Measurements from ENCODE around the gene BAK1. TPM values are rescaled to one million over a fixed set of nuclear protein-coding genes. Genes with fewer than 3 reads are reported as not detected.

Gene BAK1
- polyA plus RNA-seq, 3 donors, result 22.0 to 24.4 (median 23.7) TPM

DNA sequence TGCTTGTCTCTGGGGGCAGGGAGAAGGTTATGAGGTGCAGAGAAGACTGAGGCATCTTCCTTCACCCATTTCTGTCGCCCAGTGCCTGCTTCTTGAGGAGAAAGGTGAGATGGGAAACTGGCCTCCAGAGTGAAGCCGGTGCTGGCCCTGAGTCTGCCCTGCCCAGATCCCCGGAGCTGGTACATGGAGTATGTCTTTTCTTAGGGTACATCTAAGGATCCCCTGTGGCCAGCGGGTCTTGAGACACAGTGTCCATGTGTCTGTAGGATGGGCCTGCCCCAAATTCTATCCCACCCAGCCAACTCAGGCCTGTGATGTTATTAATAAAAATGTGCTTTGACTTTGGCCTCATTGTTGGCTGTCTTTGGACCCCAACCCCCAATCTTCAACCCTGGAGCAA is 8.8 kb upstream of the BAK1 start:
- DNase-seq (ENCODE audit: low read depth in 3 of 3, low spot score in 2 of 3), result no peak

- DNase-seq (ENCODE audit: low read depth in 3 of 3, low spot score in 2 of 3), result no peak
These were observed 7.5 kb upstream of the BAK1 start for GRCh38 chr6:33587529-33587928.

- DNase-seq (ENCODE audit: low read depth in 3 of 3, low spot score in 2 of 3), result no peak
These were observed 6.1 kb upstream of the BAK1 start for GRCh38 chr6:33586108-33586640.

DNA sequence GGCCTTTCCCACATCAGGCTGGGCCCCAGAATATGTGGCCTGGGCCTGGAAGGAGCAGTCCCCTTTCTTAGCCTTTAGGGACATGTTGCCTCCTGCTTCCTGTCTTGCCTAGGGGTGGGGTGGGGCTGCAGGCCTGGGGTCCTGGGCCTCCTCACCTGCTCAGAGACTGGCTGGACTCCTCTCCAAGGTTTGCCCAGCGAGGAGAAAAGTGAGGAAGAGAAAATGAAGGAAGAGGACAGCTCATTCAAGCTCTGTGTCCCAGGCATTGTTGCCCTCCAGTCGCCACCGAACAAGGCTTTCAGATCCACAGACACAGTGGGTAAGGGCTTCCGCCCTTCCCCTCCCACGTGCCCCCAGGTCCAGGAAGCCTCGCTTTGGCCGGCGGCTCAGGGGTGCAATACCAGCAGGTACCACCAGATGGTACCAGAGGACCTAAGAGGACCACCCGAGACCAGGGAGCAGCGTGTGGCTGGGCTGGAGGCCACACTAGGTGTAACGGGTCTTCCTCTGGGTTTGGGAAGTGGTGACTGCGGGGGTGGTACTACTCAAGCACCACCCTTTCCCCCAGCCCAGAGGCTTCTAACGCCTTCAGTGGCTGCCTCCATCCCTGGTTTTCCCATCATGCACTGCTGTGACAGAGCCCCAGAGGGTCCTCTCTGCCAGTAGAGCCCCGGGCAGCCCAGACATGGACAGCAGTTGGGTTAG is 5.5 kb upstream of the BAK1 start:
- no peak for DNase-seq (ENCODE audit: low read depth in 3 of 3, low spot score in 2 of 3)

- no peak for DNase-seq (ENCODE audit: low read depth in 3 of 3, low spot score in 2 of 3)
These were observed 4.8 kb upstream of the BAK1 start for GRCh38 chr6:33584700-33585402.

GRCh38 chr6:33583591-33584155 is 3.6 kb upstream of the BAK1 start:
- DNase-seq (ENCODE audit: low read depth in 3 of 3, low spot score in 2 of 3), result no peak

- DNase-seq (ENCODE audit: low read depth in 3 of 3, low spot score in 2 of 3), result no peak
These were observed 1.1 kb upstream of the BAK1 start for GRCh38 chr6:33581186-33581585.

DNA sequence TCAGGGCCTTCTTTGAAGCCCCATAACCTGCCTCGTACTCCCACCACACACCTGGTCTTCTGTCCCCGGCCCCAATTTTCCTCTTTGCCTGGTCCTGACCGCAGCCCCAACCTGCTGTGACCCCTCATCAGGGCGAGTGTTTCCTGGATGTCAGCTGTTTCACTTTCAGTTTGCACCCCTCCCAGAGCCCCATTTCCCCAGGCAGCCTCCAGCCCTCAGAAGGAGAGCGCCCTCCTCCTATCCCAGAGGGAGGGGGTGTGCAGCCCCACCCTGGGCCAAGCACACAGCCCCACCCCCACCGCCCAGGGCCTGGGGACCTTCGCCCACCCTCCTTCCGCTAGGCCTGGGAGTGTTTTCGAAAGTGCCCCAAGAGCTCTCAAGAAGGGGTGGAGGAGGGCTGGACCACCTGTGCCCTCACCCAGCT is 1.5 kb downstream of the BAK1 start:
- no peak for DNase-seq (ENCODE audit: low read depth in 3 of 3, low spot score in 2 of 3)

GRCh38 chr6:33578164-33578563 is 1.9 kb downstream of the BAK1 start:
- no peak for DNase-seq (ENCODE audit: low read depth in 3 of 3, low spot score in 2 of 3)

GRCh38 chr6:33577718-33578117 is 2.4 kb downstream of the BAK1 start:
- no peak for DNase-seq (ENCODE audit: low read depth in 3 of 3, low spot score in 2 of 3)

GRCh38 chr6:33577106-33577535 is 3.0 kb downstream of the BAK1 start:
- no peak for DNase-seq (ENCODE audit: low read depth in 3 of 3, low spot score in 2 of 3)

DNA sequence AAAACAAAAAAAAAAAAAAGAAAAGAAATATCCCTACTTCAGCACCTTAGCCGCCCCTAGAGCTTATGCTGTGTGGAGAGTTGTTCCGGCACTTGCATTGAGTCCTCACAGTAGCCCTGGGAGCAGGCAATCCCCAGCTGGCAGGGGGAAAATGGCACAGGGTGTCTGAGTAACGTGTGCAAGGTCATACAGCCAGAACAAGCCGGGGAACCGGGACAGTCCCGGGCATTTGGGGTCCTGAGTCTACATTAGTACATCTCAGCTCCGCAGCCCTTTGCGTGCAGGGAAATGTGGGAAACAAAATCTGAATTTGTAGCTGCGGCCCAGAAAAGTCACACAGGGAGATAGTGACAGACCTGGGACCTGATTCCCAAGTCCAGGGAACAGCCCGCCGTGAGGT is 3.4 kb downstream of the BAK1 start:
- DNase-seq (ENCODE audit: low read depth in 3 of 3, low spot score in 2 of 3), result no peak

GRCh38 chr6:33575211-33575610 is 4.9 kb downstream of the BAK1 start:
- no peak for DNase-seq (ENCODE audit: low read depth in 3 of 3, low spot score in 2 of 3)

DNA sequence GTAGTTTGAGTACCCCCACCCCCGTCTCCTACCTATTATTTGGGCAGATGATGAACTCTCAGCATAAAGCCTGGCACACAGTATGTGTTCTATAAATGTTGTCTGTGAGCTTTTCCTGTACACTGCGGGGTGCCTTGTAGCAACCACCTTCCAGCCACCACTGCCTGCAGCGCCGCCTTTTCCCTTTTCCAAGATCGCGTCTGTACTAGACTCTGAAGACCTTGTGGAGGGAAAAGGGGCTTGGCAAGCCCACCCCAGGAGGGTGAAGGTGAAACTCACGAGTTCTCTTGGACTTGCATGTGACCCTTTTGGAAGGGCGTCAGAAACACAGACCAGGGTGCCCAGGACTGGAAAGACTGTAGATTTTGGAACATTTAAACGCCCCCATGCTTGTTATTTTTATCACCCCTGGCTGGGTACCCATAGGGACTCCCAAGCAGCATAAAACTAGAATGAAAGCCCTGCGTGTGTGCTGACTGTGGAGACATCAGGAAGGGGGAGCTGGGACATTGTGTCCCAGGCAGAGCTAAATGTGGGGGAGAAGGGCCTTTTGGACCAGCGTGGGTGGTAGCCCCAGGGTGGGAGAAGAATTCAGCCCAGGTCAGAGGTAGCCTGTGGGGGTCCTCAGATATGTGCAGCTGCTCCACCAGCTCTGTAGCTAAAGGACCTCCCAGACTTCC is 8.3 kb downstream of the BAK1 start:
- DNase-seq (ENCODE audit: low read depth in 3 of 3, low spot score in 2 of 3), result no peak

GRCh38 chr6:33570806-33571636 is 9.1 kb downstream of the BAK1 start:
- DNase-seq (ENCODE audit: low read depth in 3 of 3, low spot score in 2 of 3), result no peak

DNA sequence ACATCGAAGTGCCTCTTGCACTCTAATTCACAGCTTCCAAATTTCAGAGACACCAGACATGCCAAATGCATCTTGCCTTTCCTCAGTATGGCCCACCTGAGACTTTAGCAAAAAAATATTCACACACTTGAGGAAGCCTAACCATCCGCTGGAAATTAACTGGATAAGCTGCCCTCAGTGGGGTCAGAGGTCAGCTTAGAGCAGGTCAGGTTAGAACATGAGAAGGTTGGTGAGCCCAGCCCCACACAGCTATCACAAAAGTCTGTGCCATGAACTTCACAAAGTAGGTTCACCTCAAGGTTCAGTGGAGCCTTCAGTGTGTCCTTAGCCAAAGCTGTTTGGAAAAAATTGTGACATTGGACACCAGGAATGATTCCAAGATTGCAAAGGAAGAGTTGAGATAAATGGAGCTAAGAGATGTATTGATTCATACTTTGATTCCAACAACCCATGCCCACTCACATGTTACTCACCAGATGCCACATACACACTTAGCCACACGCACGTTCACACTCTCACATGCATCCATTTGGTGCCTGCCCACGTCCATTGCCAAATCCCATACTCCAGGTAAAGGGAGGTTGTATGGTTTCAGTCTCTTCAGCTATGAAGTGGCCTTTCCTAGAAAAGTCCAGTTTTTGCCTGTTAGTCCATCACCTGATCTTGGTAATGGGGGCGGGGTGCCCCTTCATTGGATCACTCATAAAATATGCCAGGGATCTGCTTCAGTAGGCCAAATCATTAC is 11.1 kb downstream of the BAK1 start:
- no peak for DNase-seq (ENCODE audit: low read depth in 3 of 3, low spot score in 2 of 3)

DNA sequence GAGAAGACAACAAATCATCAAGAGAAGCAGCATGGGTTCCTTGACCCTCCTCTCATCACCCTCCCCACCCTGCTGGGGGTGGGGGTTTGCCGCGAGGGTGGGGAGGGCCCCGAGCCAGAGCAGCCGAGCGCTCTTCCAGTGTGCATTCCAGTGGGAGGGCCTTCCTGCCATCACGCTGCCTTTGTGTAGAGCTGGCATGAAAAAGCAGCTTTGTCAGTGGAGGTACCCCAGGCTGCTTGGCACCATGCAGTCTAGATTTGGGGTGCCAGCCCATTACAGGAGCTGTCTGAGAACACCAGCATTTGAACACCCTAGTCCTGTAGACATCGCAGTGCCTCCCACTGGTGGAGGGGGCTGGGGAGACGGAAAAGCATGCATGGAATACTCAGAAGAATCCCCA is 12.2 kb downstream of the BAK1 start:
- DNase-seq (ENCODE audit: low read depth in 3 of 3, low spot score in 2 of 3), result no peak

DNA sequence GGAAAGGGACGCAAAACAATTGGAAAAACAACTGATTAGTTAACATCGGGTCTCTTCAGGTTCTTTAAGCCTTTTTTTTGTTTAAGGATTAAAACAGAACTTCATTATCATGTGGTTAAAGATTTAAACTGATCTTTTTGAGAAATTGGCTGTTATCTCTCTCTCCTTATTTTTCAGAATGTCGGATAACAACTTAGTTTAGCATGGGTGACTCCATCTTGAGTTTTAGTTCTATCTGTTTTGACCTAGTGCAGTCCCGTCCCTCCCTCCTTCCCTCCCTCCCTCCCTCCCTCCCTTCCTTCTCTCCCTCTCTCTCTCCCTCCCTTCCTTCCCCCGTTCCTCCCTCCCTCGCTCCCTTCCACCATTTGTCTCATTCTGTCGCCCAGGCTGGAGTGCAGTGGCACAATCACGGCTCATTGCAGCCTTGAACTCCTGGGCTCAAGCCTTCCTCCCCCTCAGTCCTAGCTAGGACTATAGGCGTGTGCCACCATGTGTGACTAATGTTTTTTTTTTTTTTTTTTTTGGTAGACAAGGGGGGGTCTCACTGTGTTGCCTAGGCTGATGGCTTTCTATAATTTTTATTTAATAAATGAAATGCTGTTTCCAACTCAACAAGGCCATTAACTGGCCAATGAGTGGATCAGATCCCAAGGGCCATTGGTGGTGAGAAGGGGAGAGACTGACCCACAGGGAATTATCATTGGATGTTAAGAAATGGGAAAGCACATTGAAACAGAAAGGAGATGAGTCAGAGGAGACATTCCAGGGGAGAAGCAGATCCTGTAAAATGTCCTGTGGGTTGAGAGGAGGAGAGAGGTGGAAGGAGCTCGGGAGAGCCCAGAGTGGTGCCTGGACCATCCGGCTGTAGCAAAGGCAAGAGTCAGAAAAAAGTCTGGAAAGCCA is 13.6 kb downstream of the BAK1 start:
- DNase-seq (ENCODE audit: low read depth in 3 of 3, low spot score in 2 of 3), result no peak

DNA sequence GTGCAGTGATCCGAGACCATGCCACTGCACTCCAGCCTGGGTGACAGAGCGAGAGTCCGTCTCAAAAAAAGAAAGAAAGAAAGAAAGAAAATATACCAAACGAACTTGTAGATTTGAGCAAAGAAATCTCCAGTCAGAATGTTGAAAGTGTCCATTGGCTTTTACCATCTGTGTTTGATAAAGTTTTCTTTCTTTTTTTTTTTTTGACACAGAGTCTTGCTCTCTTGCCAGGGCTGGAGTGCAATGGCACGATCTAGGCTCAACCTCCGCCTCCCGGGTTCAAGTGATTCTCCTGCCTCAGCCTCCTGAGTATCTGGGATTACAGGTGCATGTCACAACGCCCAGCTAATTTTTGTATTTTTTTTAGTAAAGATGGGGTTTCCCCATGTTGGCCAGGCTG is 21.3 kb downstream of the BAK1 start:
- no peak for DNase-seq (ENCODE audit: low read depth in 3 of 3, low spot score in 2 of 3)
